Osteocyte (in vitro differentiated cells): ENCODE results near the gene RPS6KA5. TPM values are rescaled to one million over a fixed set of nuclear protein-coding genes. Genes with fewer than 3 reads are reported as not detected.
"Not testable (repeated sequence)": the region's sequence is repeated elsewhere in the genome, so short reads cannot be mapped to it uniquely, and the experiment has no call there.

Source experiments
- DNase-seq: peaks from one replicate; pipeline ENCODE4 v3.0.0; 2021; ENCODE audit warnings: mixed read lengths; ENCODE audit not compliant: unreplicated experiment; ENCODE audit errors: extremely low spot score
- H3K27ac Mint-ChIP-seq: one replicate; pipeline ENCODE4 v1.8.0; 2021; ENCODE audit warnings: mild to moderate bottlenecking, mixed read lengths; ENCODE audit not compliant: unreplicated experiment
- H3K27me3 Mint-ChIP-seq: one replicate; pipeline ENCODE4 v1.8.0; 2021; ENCODE audit warnings: mixed read lengths; ENCODE audit not compliant: unreplicated experiment
- H3K36me3 Mint-ChIP-seq: one replicate; pipeline ENCODE4 v1.8.0; 2021; ENCODE audit warnings: mixed read lengths; ENCODE audit not compliant: unreplicated experiment
- H3K4me1 Mint-ChIP-seq: one replicate; pipeline ENCODE4 v1.8.0; 2021; ENCODE audit warnings: mixed read lengths; ENCODE audit not compliant: unreplicated experiment
- H3K4me3 Mint-ChIP-seq: one replicate; pipeline ENCODE4 v1.8.0; 2021; ENCODE audit warnings: mild to moderate bottlenecking, moderate library complexity, mixed read lengths; ENCODE audit not compliant: unreplicated experiment
- H3K9me3 Mint-ChIP-seq: one replicate; pipeline ENCODE4 v1.8.0; 2021; ENCODE audit warnings: mixed read lengths; ENCODE audit not compliant: unreplicated experiment
- CTCF ChIP-seq: fragments of 200-600 bp; sonication (generic); IDR thresholded peaks from 2 replicates; pipeline ENCODE4 v1.5.0; 2021; ENCODE audit warnings: antibody characterized with exemption, mild to moderate bottlenecking, moderate library complexity
- total RNA-seq: library from RNA; stranded (reverse); gene quantifications from 2 replicates; pipeline ENCODE4 v1.2.1, GENCODE V29; 2021

Gene RPS6KA5
- total RNA-seq, 1 donor from 2014 or later = 3.4 TPM

- no peaks in the 10 kb centered on the region for H3K36me3 Mint-ChIP-seq
- DNase-seq = no peak
- H3K4me1 Mint-ChIP-seq = no peaks in the 10 kb centered on the region
- no peaks in the 10 kb centered on the region for H3K27me3 Mint-ChIP-seq
- no peak overlapping the region for H3K27ac Mint-ChIP-seq
- no peaks in the 10 kb centered on the region for H3K9me3 Mint-ChIP-seq
- no peak overlapping the region for H3K4me3 Mint-ChIP-seq
- no peak for TF ChIP-seq CTCF
Measured at GRCh38 chr14:91038439-91038838, 22.0 kb downstream of the RPS6KA5 start.

GRCh38 chr14:91036741-91037469 is 23.5 kb downstream of the RPS6KA5 start:
- H3K36me3 Mint-ChIP-seq = no peaks in the 10 kb centered on the region
- no peaks in the 10 kb centered on the region for H3K9me3 Mint-ChIP-seq
- H3K27ac Mint-ChIP-seq = no peak overlapping the region
- no peak for DNase-seq
- no peaks in the 10 kb centered on the region for H3K4me1 Mint-ChIP-seq
- no peaks in the 10 kb centered on the region for H3K27me3 Mint-ChIP-seq
- no peak for TF ChIP-seq CTCF
- no peak overlapping the region for H3K4me3 Mint-ChIP-seq

GRCh38 chr14:91035855-91036254 is 24.6 kb downstream of the RPS6KA5 start:
- H3K27me3 Mint-ChIP-seq = peaks cover 4% of the 10 kb centered on the region
- H3K4me1 Mint-ChIP-seq = no peaks in the 10 kb centered on the region
- H3K4me3 Mint-ChIP-seq = no peak overlapping the region
- DNase-seq = no peak
- no peak for TF ChIP-seq CTCF
- H3K27ac Mint-ChIP-seq = no peak overlapping the region
- H3K9me3 Mint-ChIP-seq = no peaks in the 10 kb centered on the region
- no peaks in the 10 kb centered on the region for H3K36me3 Mint-ChIP-seq

GRCh38 chr14:91034379-91034778 is 26.1 kb downstream of the RPS6KA5 start:
- not testable (repeated sequence) for H3K27ac Mint-ChIP-seq, H3K9me3 Mint-ChIP-seq

GRCh38 chr14:91032248-91032647 is 28.2 kb downstream of the RPS6KA5 start:
- TF ChIP-seq CTCF = no peak
- Mint-ChIP-seq H3K9me3 (no peaks in the 10 kb centered on the region), H3K4me1 (no peaks in the 10 kb centered on the region), H3K4me3 (no peak overlapping the region), H3K27ac (no peak overlapping the region), H3K36me3 (no peaks in the 10 kb centered on the region), H3K27me3 (peaks cover 7% of the 10 kb centered on the region)
- no peak for DNase-seq

More at GRCh38 chr14:91034379-91034778, 26.1 kb downstream of the RPS6KA5 start:
- not testable (repeated sequence) for H3K4me1 Mint-ChIP-seq, H3K27me3 Mint-ChIP-seq, DNase-seq, H3K36me3 Mint-ChIP-seq, H3K4me3 Mint-ChIP-seq
